ENCODE data around the gene FYB1.

- TF ChIP-seq CTCF (IDR thresholded peaks at IDR 0.05) (no peak), POLR2A (IDR thresholded peaks at IDR 0.05) (no peak)
Observed at GRCh38 chr5:39093352-39093751, 126.0 kb downstream of the FYB1 start.

All from lower leg skin (tissue), 3 donors.